Measurements from ENCODE around the gene SETD3.

The SETD3 gene

GRCh38 chr14:99520571-99521081 lies 40.0 kb upstream of the SETD3 start:
- no peak for TF ChIP-seq ZNF274 (IDR thresholded peaks at IDR 0.05; ENCODE audit: low read depth, low read length)
- no peak overlapping the region for H3K4me3 ChIP-seq (ENCODE audit: low read length)

- no peak for TF ChIP-seq ZNF274 (IDR thresholded peaks at IDR 0.05; ENCODE audit: low read depth, low read length)
These were observed 39.3 kb upstream of the SETD3 start for GRCh38 chr14:99519931-99520421.

GRCh38 chr14:99519347-99519881 lies 38.8 kb upstream of the SETD3 start:
- no peak for TF ChIP-seq ZNF274 (IDR thresholded peaks at IDR 0.05; ENCODE audit: low read depth, low read length)
- no peak overlapping the region for H3K4me3 ChIP-seq (ENCODE audit: low read length)

More at GRCh38 chr14:99519931-99520421, 39.3 kb upstream of the SETD3 start:
- no peak overlapping the region for H3K4me3 ChIP-seq (ENCODE audit: low read length)

- no peak overlapping the region for H3K4me3 ChIP-seq (ENCODE audit: low read length)
- TF ChIP-seq ZNF274 (IDR thresholded peaks at IDR 0.05; ENCODE audit: low read depth, low read length) = no peak
These were observed 38.0 kb upstream of the SETD3 start for GRCh38 chr14:99518441-99519346.

GRCh38 chr14:99517643-99518381 lies 37.2 kb upstream of the SETD3 start:
- TF ChIP-seq ZNF274 (IDR thresholded peaks at IDR 0.05; ENCODE audit: low read depth, low read length) = no peak
- H3K4me3 ChIP-seq (ENCODE audit: low read length) = no peak overlapping the region

- TF ChIP-seq ZNF274 (IDR thresholded peaks at IDR 0.05; ENCODE audit: low read depth, low read length) = no peak
- no peak overlapping the region for H3K4me3 ChIP-seq (ENCODE audit: low read length)
These were observed 36.4 kb upstream of the SETD3 start for GRCh38 chr14:99516871-99517642.

- no peak overlapping the region for H3K4me3 ChIP-seq (ENCODE audit: low read length)
- TF ChIP-seq ZNF274 (IDR thresholded peaks at IDR 0.05; ENCODE audit: low read depth, low read length) = no peak
These were observed 35.7 kb upstream of the SETD3 start for GRCh38 chr14:99516156-99516870.

GRCh38 chr14:99515301-99516155 lies 34.9 kb upstream of the SETD3 start:
- no peak overlapping the region for H3K4me3 ChIP-seq (ENCODE audit: low read length)
- TF ChIP-seq ZNF274 (IDR thresholded peaks at IDR 0.05; ENCODE audit: low read depth, low read length) = no peak

GRCh38 chr14:99514552-99515300 lies 34.1 kb upstream of the SETD3 start:
- H3K4me3 ChIP-seq (ENCODE audit: low read length) = no peak overlapping the region
- TF ChIP-seq ZNF274 (IDR thresholded peaks at IDR 0.05; ENCODE audit: low read depth, low read length) = no peak

GRCh38 chr14:99513946-99514551 lies 33.4 kb upstream of the SETD3 start:
- H3K4me3 ChIP-seq (ENCODE audit: low read length) = no peak overlapping the region
- TF ChIP-seq ZNF274 (IDR thresholded peaks at IDR 0.05; ENCODE audit: low read depth, low read length) = no peak

- H3K4me3 ChIP-seq (ENCODE audit: low read length) = no peak overlapping the region
- TF ChIP-seq ZNF274 (IDR thresholded peaks at IDR 0.05; ENCODE audit: low read depth, low read length) = no peak
These were observed 32.6 kb upstream of the SETD3 start for GRCh38 chr14:99513183-99513694.

Data from GM08714 (cell line).